Activated CD4-positive, alpha-beta memory T cell treated with anti-CD3 and anti-CD28 coated beads, Interleukin-2, amount 10 ng/mL, durations not matched to agents 7 days and 5 days (primary cell): ENCODE data around the gene CR1L. TPM values are rescaled to one million over a fixed set of nuclear protein-coding genes. Genes with fewer than 3 reads are reported as not detected.
"Not testable (repeated sequence)": the region's sequence is repeated elsewhere in the genome, so short reads cannot be mapped to it uniquely, and the experiment has no call there.

Source experiments
- CTCF ChIA-PET: fragments of 350-600 bp; sonication (Branson Sonifier 250); formaldehyde crosslinking; loops from one replicate; lab custom pipeline; 2021; ENCODE audit warnings: antibody characterized with exemption, inconsistent platforms; lab: Charles Lee
- POLR2A ChIA-PET: fragments of 350-600 bp; sonication (Branson Sonifier 250); formaldehyde crosslinking; loops from one replicate; lab custom pipeline; 2021; ENCODE audit warnings: antibody characterized with exemption; lab: Charles Lee
- DNase-seq: peaks from one replicate; pipeline ENCODE4 v3.0.0-alpha.2; 2020
- H3K27ac Mint-ChIP-seq: one replicate; pipeline ENCODE4 v1.8.0; 2021; ENCODE audit warnings: mild to moderate bottlenecking, mixed read lengths
- H3K27me3 Mint-ChIP-seq: one replicate; pipeline ENCODE4 v1.8.0; 2021; ENCODE audit warnings: mixed read lengths
- H3K36me3 Mint-ChIP-seq: one replicate; pipeline ENCODE4 v1.8.0; 2021; ENCODE audit warnings: low read depth, mixed read lengths
- H3K4me1 Mint-ChIP-seq: one replicate; pipeline ENCODE4 v1.8.0; 2021; ENCODE audit warnings: mixed read lengths
- H3K4me3 Mint-ChIP-seq: one replicate; pipeline ENCODE4 v1.8.0; 2021; ENCODE audit warnings: mild to moderate bottlenecking, mixed read lengths
- H3K9me3 Mint-ChIP-seq: one replicate; pipeline ENCODE4 v1.8.0; 2021; ENCODE audit warnings: mixed read lengths
- total RNA-seq, 2 experiments: library from RNA; stranded (reverse); gene quantifications; one replicate each; pipeline ENCODE4 v1.2.3, GENCODE V29; 2021

CR1L gene
- total RNA-seq, 2 experiments from 2014 or later: not detected

DNA sequence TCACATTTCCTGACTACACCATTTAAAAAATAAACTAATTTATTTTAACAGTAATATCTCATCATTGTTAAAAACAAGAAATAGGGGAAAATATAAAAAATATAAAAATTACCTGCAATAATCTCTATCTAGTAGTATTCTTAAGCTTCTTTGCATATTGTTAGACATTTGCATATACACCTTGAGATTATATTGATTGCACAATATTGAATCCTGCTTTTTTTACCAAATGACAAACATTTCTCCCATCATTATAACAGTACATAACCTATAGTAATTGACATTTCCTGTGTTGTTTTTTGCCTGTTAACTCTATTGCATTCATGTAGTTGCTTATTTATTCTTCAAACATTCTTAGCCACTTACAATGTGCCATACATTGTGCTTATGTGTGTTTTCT is 11.7 kb upstream of the CR1L start:
- ChIA-PET CTCF (no interaction called here), POLR2A (no interaction called here)
- Mint-ChIP-seq H3K4me3 (no peak overlapping the region), H3K9me3 (no peaks in the 10 kb centered on the region), H3K27ac (no peak overlapping the region), H3K27me3 (peaks cover 16% of the 10 kb centered on the region), H3K36me3 (no peaks in the 10 kb centered on the region), H3K4me1 (no peaks in the 10 kb centered on the region)
- no peak for DNase-seq

- H3K9me3 Mint-ChIP-seq, H3K4me1 Mint-ChIP-seq, H3K36me3 Mint-ChIP-seq, POLR2A ChIA-PET, H3K27ac Mint-ChIP-seq, H3K4me3 Mint-ChIP-seq, CTCF ChIA-PET, DNase-seq: not testable (repeated sequence)
- peaks cover 21% of the 10 kb centered on the region for H3K27me3 Mint-ChIP-seq
These were observed 11.1 kb upstream of the CR1L start for GRCh38 chr1:207633699-207634289.

- H3K4me1 Mint-ChIP-seq, H3K4me3 Mint-ChIP-seq, H3K9me3 Mint-ChIP-seq, CTCF ChIA-PET, DNase-seq, POLR2A ChIA-PET, H3K36me3 Mint-ChIP-seq, H3K27ac Mint-ChIP-seq: not testable (repeated sequence)
- H3K27me3 Mint-ChIP-seq: peaks cover 23% of the 10 kb centered on the region
These were observed 10.6 kb upstream of the CR1L start for GRCh38 chr1:207634293-207634692.

- H3K4me3 Mint-ChIP-seq, H3K27ac Mint-ChIP-seq, DNase-seq, H3K9me3 Mint-ChIP-seq, POLR2A ChIA-PET, CTCF ChIA-PET, H3K4me1 Mint-ChIP-seq, H3K36me3 Mint-ChIP-seq: not testable (repeated sequence)
- H3K27me3 Mint-ChIP-seq: peaks cover 22% of the 10 kb centered on the region
These were observed 9.3 kb upstream of the CR1L start for GRCh38 chr1:207635569-207636186.

- H3K27ac Mint-ChIP-seq, DNase-seq, H3K9me3 Mint-ChIP-seq, POLR2A ChIA-PET, CTCF ChIA-PET, H3K4me1 Mint-ChIP-seq, H3K4me3 Mint-ChIP-seq, H3K36me3 Mint-ChIP-seq: not testable (repeated sequence)
- H3K27me3 Mint-ChIP-seq: peaks cover 32% of the 10 kb centered on the region
These were observed 6.3 kb upstream of the CR1L start for GRCh38 chr1:207638487-207639145.

DNA sequence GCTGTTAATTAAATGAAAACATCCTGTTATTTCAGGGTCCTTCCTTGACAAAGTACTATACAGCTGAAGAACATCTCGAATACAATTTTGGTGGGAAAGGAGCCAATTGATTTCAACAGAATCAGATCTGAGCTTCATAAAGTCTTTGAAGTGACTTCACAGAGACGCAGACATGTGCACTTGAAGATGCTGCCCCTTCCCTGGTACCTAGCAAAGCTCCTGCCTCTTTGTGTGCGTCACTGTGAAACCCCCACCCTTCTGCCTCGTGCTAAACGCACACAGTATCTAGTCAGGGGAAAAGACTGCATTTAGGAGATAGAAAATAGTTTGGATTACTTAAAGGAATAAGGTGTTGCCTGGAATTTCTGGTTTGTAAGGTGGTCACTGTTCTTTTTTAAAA is 5.6 kb upstream of the CR1L start:
- H3K36me3 Mint-ChIP-seq, H3K4me3 Mint-ChIP-seq, H3K27ac Mint-ChIP-seq, H3K4me1 Mint-ChIP-seq, POLR2A ChIA-PET, CTCF ChIA-PET, H3K9me3 Mint-ChIP-seq, DNase-seq: not testable (repeated sequence)
- H3K27me3 Mint-ChIP-seq: peaks cover 32% of the 10 kb centered on the region

GRCh38 chr1:207644166-207644851 is 624 bp upstream of the CR1L start:
- CTCF ChIA-PET: no interaction called here

GRCh38 chr1:207645635-207646081 is 725 bp downstream of the CR1L start:
- H3K36me3 Mint-ChIP-seq: no peaks in the 10 kb centered on the region
- no peak overlapping the region for H3K27ac Mint-ChIP-seq
- no peak for DNase-seq
- ChIA-PET POLR2A (no interaction called here), CTCF (no interaction called here)
- H3K4me1 Mint-ChIP-seq: peaks cover 7% of the 10 kb centered on the region
- no peaks in the 10 kb centered on the region for H3K9me3 Mint-ChIP-seq
- H3K27me3 Mint-ChIP-seq: peaks cover 37% of the 10 kb centered on the region
- peak overlapping the region; percentile 69 for H3K4me3 Mint-ChIP-seq

More at GRCh38 chr1:207644166-207644851, 624 bp upstream of the CR1L start:
- Mint-ChIP-seq H3K36me3 (no peaks in the 10 kb centered on the region), H3K27ac (no peak overlapping the region), H3K4me1 (peaks cover 7% of the 10 kb centered on the region), H3K27me3 (peaks cover 32% of the 10 kb centered on the region), H3K9me3 (no peaks in the 10 kb centered on the region), H3K4me3 (peak overlapping the region; percentile 44)
- POLR2A ChIA-PET: no interaction called here
- DNase-seq: no peak

GRCh38 chr1:207646171-207646570 is 1.2 kb downstream of the CR1L start:
- DNase-seq: no peak
- Mint-ChIP-seq H3K27ac (no peak overlapping the region), H3K36me3 (no peaks in the 10 kb centered on the region), H3K4me3 (no peak overlapping the region), H3K4me1 (peaks cover 7% of the 10 kb centered on the region), H3K9me3 (no peaks in the 10 kb centered on the region), H3K27me3 (peaks cover 37% of the 10 kb centered on the region)
- ChIA-PET POLR2A (no interaction called here), CTCF (no interaction called here)

DNA sequence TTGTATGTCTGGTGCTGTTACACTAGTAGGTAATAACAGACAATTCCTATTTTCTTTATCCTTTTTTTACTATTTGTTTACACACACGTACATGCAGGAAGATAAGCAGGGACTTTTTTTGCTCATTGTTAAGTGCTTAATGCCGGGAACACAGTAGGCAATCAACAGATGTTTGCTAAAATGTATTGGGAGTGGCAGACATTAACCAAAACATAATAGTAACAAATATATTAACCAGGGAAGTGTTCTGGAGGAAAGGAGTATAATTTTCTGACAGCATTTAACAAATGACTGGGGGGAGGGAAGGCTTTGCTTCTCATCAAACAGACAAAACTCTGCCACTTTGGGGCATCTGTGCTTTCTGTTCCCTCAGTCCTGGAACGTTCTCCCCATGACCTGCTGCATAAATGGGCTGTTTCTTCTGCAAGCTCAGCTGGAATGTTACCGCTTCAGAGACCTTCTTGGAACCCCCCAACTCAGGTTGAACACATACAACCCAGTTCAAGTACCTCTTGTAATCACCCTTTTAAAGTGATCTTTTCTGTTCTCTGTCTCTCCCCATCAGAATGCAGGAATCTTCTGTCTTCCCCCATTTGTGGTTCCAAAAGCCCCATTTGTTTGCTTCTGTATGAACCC is 2.1 kb downstream of the CR1L start:
- Mint-ChIP-seq H3K9me3 (no peaks in the 10 kb centered on the region), H3K36me3 (no peaks in the 10 kb centered on the region)
- CTCF ChIA-PET: no interaction called here

GRCh38 chr1:207647671-207648333 is 2.9 kb downstream of the CR1L start:
- H3K9me3 Mint-ChIP-seq: no peaks in the 10 kb centered on the region
- peaks cover 30% of the 10 kb centered on the region for H3K27me3 Mint-ChIP-seq
- no peak for DNase-seq
- H3K4me1 Mint-ChIP-seq: peaks cover 7% of the 10 kb centered on the region
- ChIA-PET CTCF (no interaction called here), POLR2A (no interaction called here)
- H3K36me3 Mint-ChIP-seq: no peaks in the 10 kb centered on the region
- H3K4me3 Mint-ChIP-seq: no peak overlapping the region
- no peak overlapping the region for H3K27ac Mint-ChIP-seq

More for the DNA sequence above, 2.1 kb downstream of the CR1L start:
- Mint-ChIP-seq H3K27ac (no peak overlapping the region), H3K4me1 (peaks cover 7% of the 10 kb centered on the region), H3K4me3 (no peak overlapping the region), H3K27me3 (peaks cover 34% of the 10 kb centered on the region)
- POLR2A ChIA-PET: no interaction called here
- no peak for DNase-seq

DNA sequence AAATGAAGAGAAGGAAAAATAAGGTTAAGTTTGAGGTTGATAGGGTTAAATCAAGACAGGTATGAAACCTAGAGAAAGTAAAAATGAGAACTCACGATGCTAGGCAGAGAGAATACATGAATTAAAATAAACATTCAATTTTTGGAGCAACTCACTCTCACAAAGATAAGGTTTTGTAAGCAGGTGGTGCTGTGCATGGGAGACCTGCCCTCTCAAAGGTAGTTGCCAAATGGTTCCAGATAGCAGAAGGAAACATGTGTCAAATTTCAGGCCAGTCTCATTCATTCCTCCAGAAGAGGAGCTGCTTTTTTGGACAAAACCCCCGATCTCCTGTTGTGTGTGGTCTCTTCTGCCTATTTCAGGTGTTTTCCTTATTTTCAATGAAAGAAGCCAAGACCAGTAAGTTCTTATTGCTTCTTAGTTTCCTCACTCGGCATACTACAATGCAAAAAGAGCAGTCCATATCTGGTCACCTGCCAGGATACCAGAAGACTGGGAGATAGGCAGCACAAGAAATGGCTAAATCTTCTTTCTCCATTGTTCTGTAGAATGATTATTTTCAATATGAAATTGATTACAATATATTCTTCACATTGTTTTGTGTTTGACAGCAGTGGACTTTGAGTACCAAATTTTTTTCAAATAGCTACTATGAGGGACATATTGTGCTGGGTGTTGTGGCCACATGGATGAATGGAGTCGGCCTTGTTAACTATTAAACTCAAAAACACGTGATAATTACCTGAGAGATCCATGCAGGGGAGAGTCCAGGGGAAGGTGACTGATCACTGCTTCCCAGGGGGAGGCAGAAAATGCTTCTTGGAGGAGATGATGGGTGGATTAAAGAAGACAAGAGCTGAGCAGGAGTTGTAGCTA is 3.6 kb downstream of the CR1L start:
- ChIA-PET CTCF (no interaction called here), POLR2A (no interaction called here)
- DNase-seq: no peak
- peaks cover 7% of the 10 kb centered on the region for H3K4me1 Mint-ChIP-seq
- H3K36me3 Mint-ChIP-seq: no peaks in the 10 kb centered on the region
- no peaks in the 10 kb centered on the region for H3K9me3 Mint-ChIP-seq
- H3K4me3 Mint-ChIP-seq: no peak overlapping the region
- H3K27me3 Mint-ChIP-seq: peaks cover 27% of the 10 kb centered on the region
- no peak overlapping the region for H3K27ac Mint-ChIP-seq
